ENCODE results near the gene DHCR7.

DNA sequence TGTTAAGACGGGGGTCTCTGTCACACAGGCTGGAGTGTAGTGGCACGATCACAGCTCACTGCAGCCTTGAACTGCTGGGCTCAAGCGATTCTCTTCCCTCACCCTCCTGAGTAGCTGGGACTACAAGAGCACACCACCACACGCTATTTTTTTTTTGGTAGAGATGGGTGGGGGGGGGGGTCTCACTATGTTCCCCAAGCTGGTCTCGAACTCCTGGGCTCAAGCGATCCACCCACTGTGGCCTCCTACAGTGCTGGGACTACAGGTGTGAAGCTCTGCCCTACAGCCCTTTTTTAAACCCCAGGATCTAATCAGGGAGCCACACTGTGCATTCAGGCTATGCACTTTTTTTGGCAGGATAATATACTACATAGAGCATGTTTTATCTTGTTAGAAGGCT lies 1.4 kb upstream of the DHCR7 start:
- TF ChIP-seq, protein P1, sequence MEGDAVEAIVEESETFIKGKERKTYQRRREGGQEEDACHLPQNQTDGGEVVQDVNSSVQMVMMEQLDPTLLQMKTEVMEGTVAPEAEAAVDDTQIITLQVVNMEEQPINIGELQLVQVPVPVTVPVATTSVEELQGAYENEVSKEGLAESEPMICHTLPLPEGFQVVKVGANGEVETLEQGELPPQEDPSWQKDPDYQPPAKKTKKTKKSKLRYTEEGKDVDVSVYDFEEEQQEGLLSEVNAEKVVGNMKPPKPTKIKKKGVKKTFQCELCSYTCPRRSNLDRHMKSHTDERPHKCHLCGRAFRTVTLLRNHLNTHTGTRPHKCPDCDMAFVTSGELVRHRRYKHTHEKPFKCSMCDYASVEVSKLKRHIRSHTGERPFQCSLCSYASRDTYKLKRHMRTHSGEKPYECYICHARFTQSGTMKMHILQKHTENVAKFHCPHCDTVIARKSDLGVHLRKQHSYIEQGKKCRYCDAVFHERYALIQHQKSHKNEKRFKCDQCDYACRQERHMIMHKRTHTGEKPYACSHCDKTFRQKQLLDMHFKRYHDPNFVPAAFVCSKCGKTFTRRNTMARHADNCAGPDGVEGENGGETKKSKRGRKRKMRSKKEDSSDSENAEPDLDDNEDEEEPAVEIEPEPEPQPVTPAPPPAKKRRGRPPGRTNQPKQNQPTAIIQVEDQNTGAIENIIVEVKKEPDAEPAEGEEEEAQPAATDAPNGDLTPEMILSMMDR (IDR thresholded peaks at IDR 0.05) = no peak
- TF ChIP-seq ZFX (IDR thresholded peaks at IDR 0.05; ENCODE audit: borderline replicate concordance) = no peak

Measured in 22Rv1 (cell line).